SKM-1 (cell line): ENCODE results near the gene OR11H1.
"Not testable (repeated sequence)": the region's sequence is repeated elsewhere in the genome, so short reads cannot be mapped to it uniquely, and the experiment has no call there.

ENCODE experiments used
- DNase-seq: peaks from one replicate; lab custom pipeline; 2025; ENCODE audit not compliant: unreplicated experiment; lab: John Stamatoyannopoulos, UW

Gene OR11H1, protein sequence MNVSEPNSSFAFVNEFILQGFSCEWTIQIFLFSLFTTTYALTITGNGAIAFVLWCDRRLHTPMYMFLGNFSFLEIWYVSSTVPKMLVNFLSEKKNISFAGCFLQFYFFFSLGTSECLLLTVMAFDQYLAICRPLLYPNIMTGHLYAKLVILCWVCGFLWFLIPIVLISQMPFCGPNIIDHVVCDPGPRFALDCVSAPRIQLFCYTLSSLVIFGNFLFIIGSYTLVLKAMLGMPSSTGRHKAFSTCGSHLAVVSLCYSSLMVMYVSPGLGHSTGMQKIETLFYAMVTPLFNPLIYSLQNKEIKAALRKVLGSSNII

DNA sequence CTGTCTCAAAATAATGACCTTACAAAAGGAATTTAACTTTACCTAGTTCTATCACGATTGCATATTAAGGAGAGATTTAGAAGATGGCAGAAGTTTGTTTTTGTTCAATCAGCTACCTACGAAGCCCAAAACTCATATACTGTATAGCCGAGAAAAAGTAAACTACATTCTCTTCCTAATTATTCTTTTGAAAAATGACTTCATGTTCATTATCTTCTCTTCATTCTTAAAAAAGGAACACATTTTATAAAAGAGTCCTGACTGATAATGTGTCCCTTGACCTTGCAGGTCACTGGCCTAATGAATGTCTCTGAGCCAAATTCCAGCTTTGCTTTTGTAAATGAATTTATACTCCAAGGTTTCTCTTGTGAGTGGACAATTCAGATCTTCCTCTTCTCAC, at the start of gene OR11H1:
Gene OR11H1, plus strand, starts transcription at position 301 of the 400 bp plus-strand sequence. Its CDS starts 0 bp downstream, at position 301.
- DNase-seq, result not testable (repeated sequence)

DNA sequence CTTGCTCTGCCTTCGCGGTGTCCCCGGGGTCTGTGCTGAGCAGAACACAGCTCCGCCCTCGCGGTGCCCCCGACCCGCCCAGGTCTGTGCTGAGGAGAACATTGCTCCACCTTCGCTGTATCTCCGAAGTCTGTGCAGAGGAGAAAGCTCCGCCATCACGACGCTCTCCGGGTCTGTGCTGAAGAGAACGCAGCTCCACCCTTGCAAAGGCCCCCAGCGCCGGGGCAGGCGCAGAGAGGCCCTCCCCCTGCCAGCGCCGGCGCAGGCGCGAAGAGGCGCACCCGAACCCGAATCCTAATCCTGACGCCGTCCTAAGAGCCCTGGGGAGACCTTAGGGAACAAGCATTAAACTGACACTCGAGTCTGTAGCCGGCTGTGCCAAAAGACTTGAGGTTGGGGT, 18.0 kb upstream of the OR11H1 start:
- DNase-seq, result not testable (repeated sequence)

- DNase-seq, result not testable (repeated sequence)
Observed at GRCh38 chr22:15515896-15516295, 12.1 kb upstream of the OR11H1 start.

GRCh38 chr22:15553767-15554166, 25.8 kb downstream of the OR11H1 start:
- DNase-seq, result not testable (repeated sequence)

- DNase-seq, result not testable (repeated sequence)
Observed at GRCh38 chr22:15563461-15563860, 35.5 kb downstream of the OR11H1 start.

- not testable (repeated sequence) for DNase-seq
Observed at GRCh38 chr22:15565063-15565462, 37.1 kb downstream of the OR11H1 start.
